ENCODE data around the gene SRRM3.

SRRM3 gene

DNA sequence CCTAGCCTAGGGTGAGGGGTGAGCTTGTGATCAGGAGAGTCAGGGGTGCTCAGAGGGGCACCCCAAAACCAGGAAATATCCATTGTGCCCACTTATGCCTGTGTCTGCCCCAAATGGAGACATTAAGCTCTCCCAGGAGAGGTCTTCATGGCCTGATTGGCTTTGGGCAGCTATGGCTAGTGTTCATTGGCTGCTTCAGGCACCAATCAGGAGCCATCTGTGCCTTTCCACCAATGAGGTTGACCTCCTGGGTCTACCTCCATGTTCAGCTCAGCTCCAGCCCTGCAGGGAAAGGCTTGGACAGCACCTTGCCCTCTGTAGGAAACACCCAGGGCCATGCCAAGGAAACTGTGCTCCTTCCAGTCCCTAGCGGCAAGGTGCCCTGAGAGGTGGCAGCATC lies 76.8 kb downstream of the SRRM3 start:
- Histone ChIP-seq H2AFZ (ENCODE audit: low read depth) (no peak overlapping the region), H3K4me2 (no peak overlapping the region), H3K9ac (no peak overlapping the region), H3K4me3 (IDR thresholded peaks at IDR 0.05; ENCODE audit: insufficient read depth, low read depth, low read length) (no peak overlapping the region), H3K27me3 (ENCODE audit: insufficient read depth, low read depth) (peaks cover 59% of the 10 kb centered on the region), H3K36me3 (ENCODE audit: insufficient read depth) (no peaks in the 10 kb centered on the region), H3K27ac (no peak overlapping the region), H4K20me1 (ENCODE audit: insufficient read depth) (no peaks in the 10 kb centered on the region), H3K79me2 (ENCODE audit: insufficient read depth, low read depth) (no peaks in the 10 kb centered on the region), H3K4me1 (ENCODE audit: low read depth, poor library complexity, severe bottlenecking) (peaks cover 8% of the 10 kb centered on the region)
- TF ChIP-seq, protein P1, sequence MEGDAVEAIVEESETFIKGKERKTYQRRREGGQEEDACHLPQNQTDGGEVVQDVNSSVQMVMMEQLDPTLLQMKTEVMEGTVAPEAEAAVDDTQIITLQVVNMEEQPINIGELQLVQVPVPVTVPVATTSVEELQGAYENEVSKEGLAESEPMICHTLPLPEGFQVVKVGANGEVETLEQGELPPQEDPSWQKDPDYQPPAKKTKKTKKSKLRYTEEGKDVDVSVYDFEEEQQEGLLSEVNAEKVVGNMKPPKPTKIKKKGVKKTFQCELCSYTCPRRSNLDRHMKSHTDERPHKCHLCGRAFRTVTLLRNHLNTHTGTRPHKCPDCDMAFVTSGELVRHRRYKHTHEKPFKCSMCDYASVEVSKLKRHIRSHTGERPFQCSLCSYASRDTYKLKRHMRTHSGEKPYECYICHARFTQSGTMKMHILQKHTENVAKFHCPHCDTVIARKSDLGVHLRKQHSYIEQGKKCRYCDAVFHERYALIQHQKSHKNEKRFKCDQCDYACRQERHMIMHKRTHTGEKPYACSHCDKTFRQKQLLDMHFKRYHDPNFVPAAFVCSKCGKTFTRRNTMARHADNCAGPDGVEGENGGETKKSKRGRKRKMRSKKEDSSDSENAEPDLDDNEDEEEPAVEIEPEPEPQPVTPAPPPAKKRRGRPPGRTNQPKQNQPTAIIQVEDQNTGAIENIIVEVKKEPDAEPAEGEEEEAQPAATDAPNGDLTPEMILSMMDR (conservative IDR thresholded peaks at IDR 0.05; ENCODE audit: low read depth, low read length) = no peak

DNA sequence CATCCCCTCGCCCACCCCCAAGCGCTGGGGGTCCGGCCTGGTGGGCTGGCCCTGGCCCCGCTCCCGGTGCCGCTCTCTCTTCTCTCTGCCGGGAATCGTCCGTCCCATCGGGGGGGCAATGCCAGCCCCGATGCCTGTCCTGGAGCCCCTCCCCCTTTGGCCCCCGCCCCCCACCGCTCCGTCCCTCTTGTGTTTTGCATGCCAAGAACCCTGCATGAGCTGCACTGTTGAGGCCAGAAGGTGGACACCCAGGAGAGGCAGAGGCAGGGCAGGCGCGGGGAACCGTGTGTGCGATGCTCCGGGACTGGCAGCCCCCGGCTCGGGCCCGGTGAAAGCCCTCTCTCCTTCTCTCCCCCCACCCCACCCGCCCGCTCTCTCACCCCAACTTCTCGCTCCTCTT lies 78.7 kb downstream of the SRRM3 start:
- no peak overlapping the region for H3K27ac ChIP-seq
- no peak overlapping the region for H3K9ac ChIP-seq
- no peaks in the 10 kb centered on the region for H4K20me1 ChIP-seq (ENCODE audit: insufficient read depth)
- H3K4me3 ChIP-seq (IDR thresholded peaks at IDR 0.05; ENCODE audit: insufficient read depth, low read depth, low read length) = no peak overlapping the region
- peaks cover 4% of the 10 kb centered on the region for H3K4me1 ChIP-seq (ENCODE audit: low read depth, poor library complexity, severe bottlenecking)
- H2AFZ ChIP-seq (ENCODE audit: low read depth) = no peak overlapping the region
- H3K36me3 ChIP-seq (ENCODE audit: insufficient read depth) = no peaks in the 10 kb centered on the region
- no peaks in the 10 kb centered on the region for H3K79me2 ChIP-seq (ENCODE audit: insufficient read depth, low read depth)
- TF ChIP-seq, protein P1 (conservative IDR thresholded peaks at IDR 0.05; ENCODE audit: low read depth, low read length) = no peak
- no peak overlapping the region for H3K4me2 ChIP-seq
- H3K27me3 ChIP-seq (ENCODE audit: insufficient read depth, low read depth) = peaks cover 77% of the 10 kb centered on the region

DNA sequence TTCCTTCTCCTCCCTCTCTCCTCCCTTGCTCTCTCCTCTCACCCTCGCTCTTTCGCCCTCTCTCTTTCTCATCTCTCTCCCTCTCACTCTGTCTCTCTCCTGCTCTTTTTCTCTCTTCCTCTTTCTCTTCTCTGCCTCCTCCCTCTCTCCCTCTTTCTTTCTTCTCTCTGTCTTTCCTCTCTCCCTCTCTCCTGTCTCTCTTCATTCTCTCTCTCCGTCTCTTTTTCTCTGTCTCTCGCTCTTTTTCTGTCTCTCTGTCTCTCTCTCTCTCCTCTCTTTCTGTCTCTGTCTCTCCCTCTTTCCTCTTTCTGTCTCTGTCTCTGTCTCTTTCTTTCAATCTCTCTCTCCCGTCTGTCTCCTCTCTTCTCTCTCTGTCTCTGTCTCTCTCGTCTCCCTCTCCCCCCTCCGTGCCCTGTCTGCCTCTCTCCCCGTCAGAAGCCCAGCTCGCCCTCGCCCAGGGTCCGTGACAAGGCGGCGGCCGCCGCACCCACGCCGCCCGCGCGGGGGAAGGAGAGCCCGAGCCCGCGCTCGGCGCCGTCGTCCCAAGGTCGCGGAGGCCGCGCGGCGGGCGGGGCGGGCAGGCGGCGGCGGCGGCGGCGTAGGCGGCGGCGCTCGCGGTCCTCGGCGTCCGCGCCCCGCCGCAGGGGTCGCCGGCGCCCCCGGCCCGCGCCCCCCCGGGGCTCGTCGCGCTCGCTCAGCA lies 79.5 kb downstream of the SRRM3 start:
- Histone ChIP-seq H3K36me3 (ENCODE audit: insufficient read depth) (no peaks in the 10 kb centered on the region), H3K79me2 (ENCODE audit: insufficient read depth, low read depth) (no peaks in the 10 kb centered on the region), H3K27me3 (ENCODE audit: insufficient read depth, low read depth) (peaks cover 84% of the 10 kb centered on the region), H3K9ac (no peak overlapping the region), H3K27ac (no peak overlapping the region), H3K4me1 (ENCODE audit: low read depth, poor library complexity, severe bottlenecking) (peaks cover 4% of the 10 kb centered on the region), H3K4me2 (no peak overlapping the region), H2AFZ (ENCODE audit: low read depth) (peak overlapping the region; percentile 38; the same call in 1 of the 2 replicates), H4K20me1 (ENCODE audit: insufficient read depth) (no peaks in the 10 kb centered on the region), H3K4me3 (IDR thresholded peaks at IDR 0.05; ENCODE audit: insufficient read depth, low read depth, low read length) (no peak overlapping the region)
- TF ChIP-seq, protein P1 (conservative IDR thresholded peaks at IDR 0.05; ENCODE audit: low read depth, low read length) = no peak

DNA sequence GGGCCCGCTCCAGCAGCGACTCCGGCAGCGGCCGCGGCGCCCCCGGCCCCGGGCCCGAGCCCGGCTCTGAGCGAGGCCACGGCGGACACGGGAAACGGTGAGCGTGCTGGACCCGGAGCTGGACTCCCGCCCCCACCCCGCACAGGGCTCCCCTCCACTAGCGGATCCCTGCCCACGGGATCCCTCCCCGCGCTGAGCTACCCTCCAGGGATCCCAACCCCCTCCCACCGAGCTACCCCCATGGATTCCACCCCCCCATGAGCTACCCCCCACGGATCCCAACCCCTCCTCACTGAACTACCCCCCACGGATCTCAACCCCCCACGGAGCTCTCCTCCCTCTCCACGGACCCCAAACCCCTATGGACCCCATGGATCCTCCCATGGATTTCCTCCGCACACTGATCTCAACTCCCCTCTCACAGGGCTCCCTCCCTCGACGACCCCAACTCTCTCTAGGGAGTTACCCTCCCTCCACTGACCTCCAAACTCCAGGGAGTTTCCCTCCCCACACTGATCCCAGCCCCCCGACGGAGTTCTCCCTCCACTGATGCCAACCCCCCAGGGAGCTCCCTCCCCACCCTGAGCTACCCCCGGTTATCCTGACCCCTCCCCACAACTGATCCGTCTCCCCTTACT lies 80.1 kb downstream of the SRRM3 start:
- Histone ChIP-seq H3K4me3 (IDR thresholded peaks at IDR 0.05; ENCODE audit: insufficient read depth, low read depth, low read length) (no peak overlapping the region), H3K9ac (no peak overlapping the region), H4K20me1 (ENCODE audit: insufficient read depth) (no peaks in the 10 kb centered on the region), H3K27me3 (ENCODE audit: insufficient read depth, low read depth) (peaks cover 77% of the 10 kb centered on the region), H3K4me2 (no peak overlapping the region; the same call in 1 of the 2 replicates), H2AFZ (ENCODE audit: low read depth) (no peak overlapping the region), H3K79me2 (ENCODE audit: insufficient read depth, low read depth) (no peaks in the 10 kb centered on the region), H3K36me3 (ENCODE audit: insufficient read depth) (no peaks in the 10 kb centered on the region), H3K27ac (no peak overlapping the region), H3K4me1 (ENCODE audit: low read depth, poor library complexity, severe bottlenecking) (peaks cover 4% of the 10 kb centered on the region)
- TF ChIP-seq, protein P1 (conservative IDR thresholded peaks at IDR 0.05; ENCODE audit: low read depth, low read length) = no peak
